Lower leg skin (tissue), 4 donors: Measurements from ENCODE around the gene GLG1. TPM values are rescaled to one million over a fixed set of nuclear protein-coding genes. Genes with fewer than 3 reads are reported as not detected.
"Not testable (repeated sequence)": the region's sequence is repeated elsewhere in the genome, so short reads cannot be mapped to it uniquely, and the experiment has no call there.

Source experiments
- DNase-seq, 2 donors: peaks; one replicate each; pipeline ENCODE4 v3.0.0-alpha.2; 2019; ENCODE audit warnings: low spot score in 2 of 2
- H3K4me3 ChIP-seq: fragments of 200-600 bp; sonication (generic); 2 replicates; pipeline ENCODE4 v1.5.1; 2017; ENCODE audit warnings: mild to moderate bottlenecking, low read depth; ENCODE audit not compliant: poor library complexity, severe bottlenecking
- POLR2A ChIP-seq, 2 donors: fragments of 450-650 bp; IDR thresholded peaks; one replicate each; pipeline ENCODE4 v1.6.1; 2016 to 2017; ENCODE audit warnings: antibody characterized with exemption in 2 of 2, mild to moderate bottlenecking in 1 of 2, moderate library complexity in 1 of 2
- WGBS, 2 donors: methylation state at CpG; one replicate each; pipeline ENCODE4 v1.1.5; 2018; 5-methylcytosine and 5-hydroxymethylcytosine counted together
- intact Hi-C: fragments of 100-400 bp; cut with DNase I; formaldehyde crosslinking; loops from one replicate; pipeline ENCODE4 v1.15.0; 2023; ENCODE audit warnings: low total_unique reads
- total RNA-seq, 4 donors: library from RNA; depleted of rRNA; stranded (reverse); fragments of >200 nt; gene quantifications; one replicate each; pipeline ENCODE4 v1.1.0, GENCODE V29; 2016
- TF ChIP-seq, protein P1 (sequence below), 3 donors: fragments of 450-650 bp; IDR thresholded peaks; one replicate each; pipeline ENCODE4 v1.5.1; 2016; ENCODE audit warnings: antibody characterized with exemption in 3 of 3, mild to moderate bottlenecking in 3 of 3, moderate library complexity in 2 of 3

The GLG1 gene
- total RNA-seq, 4 donors from 2014 or later, result 64.7 to 113 (median 92.5) TPM

- intact Hi-C loops, result no loop called here
- TF ChIP-seq, protein P1, sequence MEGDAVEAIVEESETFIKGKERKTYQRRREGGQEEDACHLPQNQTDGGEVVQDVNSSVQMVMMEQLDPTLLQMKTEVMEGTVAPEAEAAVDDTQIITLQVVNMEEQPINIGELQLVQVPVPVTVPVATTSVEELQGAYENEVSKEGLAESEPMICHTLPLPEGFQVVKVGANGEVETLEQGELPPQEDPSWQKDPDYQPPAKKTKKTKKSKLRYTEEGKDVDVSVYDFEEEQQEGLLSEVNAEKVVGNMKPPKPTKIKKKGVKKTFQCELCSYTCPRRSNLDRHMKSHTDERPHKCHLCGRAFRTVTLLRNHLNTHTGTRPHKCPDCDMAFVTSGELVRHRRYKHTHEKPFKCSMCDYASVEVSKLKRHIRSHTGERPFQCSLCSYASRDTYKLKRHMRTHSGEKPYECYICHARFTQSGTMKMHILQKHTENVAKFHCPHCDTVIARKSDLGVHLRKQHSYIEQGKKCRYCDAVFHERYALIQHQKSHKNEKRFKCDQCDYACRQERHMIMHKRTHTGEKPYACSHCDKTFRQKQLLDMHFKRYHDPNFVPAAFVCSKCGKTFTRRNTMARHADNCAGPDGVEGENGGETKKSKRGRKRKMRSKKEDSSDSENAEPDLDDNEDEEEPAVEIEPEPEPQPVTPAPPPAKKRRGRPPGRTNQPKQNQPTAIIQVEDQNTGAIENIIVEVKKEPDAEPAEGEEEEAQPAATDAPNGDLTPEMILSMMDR (IDR thresholded peaks at IDR 0.05), result no peak
- TF ChIP-seq POLR2A (IDR thresholded peaks at IDR 0.05), result no peak
- 90 to 91% methylated on average over 6 of the region's 6 CpGs for WGBS, 2 donors
- no peak for DNase-seq
- H3K4me3 ChIP-seq, result no peak overlapping the region
Observed at GRCh38 chr16:74522160-74522559, 84.8 kb downstream of the GLG1 start.

DNA sequence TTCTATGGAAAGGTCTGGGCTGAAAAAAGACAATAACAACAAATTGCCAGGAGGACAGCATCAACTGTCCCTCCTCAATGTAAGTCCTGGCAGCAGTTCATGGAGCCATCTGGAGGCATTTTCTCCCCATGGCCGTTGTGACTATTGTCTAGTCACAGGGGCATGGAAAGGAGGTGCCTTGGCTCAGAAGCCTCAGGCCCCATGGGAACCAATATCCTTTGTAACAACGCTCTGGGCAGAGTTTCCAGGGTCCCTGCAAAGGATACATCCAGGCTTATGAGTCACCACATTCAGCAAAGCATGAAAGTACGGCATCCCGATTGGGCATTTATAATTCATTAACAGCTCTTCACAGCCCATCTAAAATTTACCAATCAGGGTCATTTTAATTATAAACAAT is 85.2 kb downstream of the GLG1 start:
- TF ChIP-seq, protein P1 (IDR thresholded peaks at IDR 0.05), result no peak
- TF ChIP-seq POLR2A (IDR thresholded peaks at IDR 0.05), result no peak
- 50 to 59% methylated on average over 4 of the region's 4 CpGs for WGBS, 2 donors
- no peak overlapping the region for H3K4me3 ChIP-seq
- no peak for DNase-seq
- intact Hi-C loops, result no loop called here

DNA sequence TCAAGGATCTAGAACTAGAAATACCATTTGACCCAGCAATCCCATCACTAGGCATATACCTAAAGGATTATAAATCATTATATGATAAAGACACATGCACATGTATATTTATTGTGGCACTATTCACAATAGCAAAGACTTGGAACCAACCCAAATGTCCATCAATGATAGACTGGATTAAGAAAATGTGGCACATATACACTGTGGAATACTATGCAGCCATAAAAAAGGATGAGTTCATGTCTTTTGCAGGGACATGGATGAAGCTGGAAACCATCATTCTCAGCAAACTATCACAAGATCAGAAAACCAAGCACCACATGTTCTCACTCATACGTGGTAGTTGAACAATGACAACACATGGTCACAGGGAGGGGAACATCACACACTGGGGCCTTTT is 88.0 kb downstream of the GLG1 start:
- intact Hi-C loops, DNase-seq, H3K4me3 ChIP-seq: not testable (repeated sequence)
- 90 to 94% methylated on average over 1 of the region's 1 CpG for WGBS, 2 donors

DNA sequence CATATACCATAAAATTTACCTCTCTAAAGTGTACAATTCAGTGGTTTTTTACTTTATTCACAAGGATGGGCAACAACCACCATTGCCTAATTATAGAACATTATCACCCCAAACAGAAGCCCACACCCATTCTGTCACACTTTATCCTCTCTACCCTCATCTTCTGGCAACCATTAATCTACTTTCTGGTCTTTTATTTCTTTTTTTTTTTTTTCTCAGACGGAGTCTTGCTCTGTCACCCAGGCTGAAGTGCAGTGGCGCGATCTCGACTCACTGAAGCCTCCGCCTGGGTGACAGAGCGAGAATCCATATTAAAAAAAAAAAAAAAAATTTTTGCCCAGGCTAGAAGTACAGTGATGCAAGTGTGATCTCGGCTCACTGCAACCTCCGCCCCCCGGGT is 95.0 kb downstream of the GLG1 start:
- intact Hi-C loops, result no loop called here
- WGBS, 2 donors, result 80 to 84% methylated on average over 9 of the region's 9 CpGs
- no peak for DNase-seq
- no peak overlapping the region for H3K4me3 ChIP-seq
- no peak for TF ChIP-seq POLR2A (IDR thresholded peaks at IDR 0.05)
- TF ChIP-seq, protein P1 (IDR thresholded peaks at IDR 0.05), result no peak

DNA sequence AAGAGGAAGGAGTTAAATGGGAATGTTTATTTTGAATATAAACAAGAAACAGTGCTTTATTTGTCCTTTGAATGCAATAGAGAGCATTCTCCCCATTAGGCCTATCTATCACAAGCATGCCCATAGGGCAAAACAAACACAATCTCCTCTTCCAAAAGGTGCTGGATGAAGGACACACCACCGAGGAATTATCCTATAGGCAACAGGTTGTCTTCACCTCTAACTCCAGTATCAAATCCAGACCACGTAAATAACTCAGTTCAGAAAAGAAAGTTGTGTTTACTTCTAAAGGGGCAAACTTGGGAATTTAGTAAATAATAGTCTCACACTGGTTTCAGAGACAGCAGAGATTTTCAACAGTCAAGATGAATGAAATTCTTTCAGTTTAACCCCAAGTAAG is 101.9 kb downstream of the GLG1 start:
- 76 to 79% methylated on average over 2 of the region's 2 CpGs for WGBS, 2 donors
- DNase-seq, result no peak

DNA sequence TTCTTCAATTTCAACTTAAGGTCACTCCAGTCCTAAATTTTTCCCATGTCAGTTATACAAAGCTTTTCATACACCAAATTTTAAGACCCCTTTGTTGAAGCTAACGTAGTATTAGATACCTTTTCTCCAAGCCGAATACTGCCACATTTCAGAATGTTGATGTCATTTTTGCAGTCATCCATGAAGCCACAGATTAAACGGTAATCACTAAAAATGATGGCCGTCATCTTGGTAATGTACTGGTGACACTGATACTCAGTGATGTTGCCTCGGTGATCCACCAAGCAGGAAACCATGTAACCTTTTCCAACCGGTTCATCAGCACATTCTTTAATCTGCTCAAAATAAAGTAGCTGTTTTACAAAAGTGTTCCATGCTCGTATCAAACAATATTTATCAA is 103.5 kb downstream of the GLG1 start:
- intact Hi-C loops, result no loop called here
- H3K4me3 ChIP-seq, result no peak overlapping the region
- no peak for TF ChIP-seq POLR2A (IDR thresholded peaks at IDR 0.05)
- TF ChIP-seq, protein P1 (IDR thresholded peaks at IDR 0.05), result no peak
- no peak for DNase-seq
- 86 to 89% methylated on average over 7 of the region's 7 CpGs for WGBS, 2 donors

More for the DNA sequence above, 101.9 kb downstream of the GLG1 start:
- intact Hi-C loops, result no loop called here
- no peak overlapping the region for H3K4me3 ChIP-seq
- TF ChIP-seq, protein P1 (IDR thresholded peaks at IDR 0.05), result no peak
- TF ChIP-seq POLR2A (IDR thresholded peaks at IDR 0.05), result no peak
